Upper lobe of left lung (tissue), 4 donors: ENCODE results near the gene KRT32.

Source experiments
- EP300 ChIP-seq, 4 donors: sonication (generic); formaldehyde crosslinking; IDR thresholded peaks; one replicate each; pipeline ENCODE4 v1.5.1; 2017; ENCODE audit warnings: antibody characterized with exemption in 4 of 4, control low read depth in 2 of 4
- POLR2A ChIP-seq, 4 donors: fragments of 450-650 bp; IDR thresholded peaks; one replicate each; pipeline ENCODE4 v1.5.1; 2016 to 2017; ENCODE audit warnings: antibody characterized with exemption in 4 of 4, mild to moderate bottlenecking in 2 of 4
- POLR2AphosphoS5 ChIP-seq, 2 donors: sonication (generic); formaldehyde crosslinking; IDR thresholded peaks; one replicate each; pipeline ENCODE4 v1.5.1; 2017; ENCODE audit warnings: antibody characterized with exemption in 2 of 2
- TF ChIP-seq, protein P1 (sequence below), 6 experiments: fragments of 450-650 bp in 4 of 6; fragments of 200-600 bp in 2 of 6; sonication (generic) in 2 of 6; IDR thresholded peaks; one replicate each; pipeline ENCODE4 v1.5.1; 2016 to 2019; ENCODE audit warnings: antibody characterized with exemption in 6 of 6

DNA sequence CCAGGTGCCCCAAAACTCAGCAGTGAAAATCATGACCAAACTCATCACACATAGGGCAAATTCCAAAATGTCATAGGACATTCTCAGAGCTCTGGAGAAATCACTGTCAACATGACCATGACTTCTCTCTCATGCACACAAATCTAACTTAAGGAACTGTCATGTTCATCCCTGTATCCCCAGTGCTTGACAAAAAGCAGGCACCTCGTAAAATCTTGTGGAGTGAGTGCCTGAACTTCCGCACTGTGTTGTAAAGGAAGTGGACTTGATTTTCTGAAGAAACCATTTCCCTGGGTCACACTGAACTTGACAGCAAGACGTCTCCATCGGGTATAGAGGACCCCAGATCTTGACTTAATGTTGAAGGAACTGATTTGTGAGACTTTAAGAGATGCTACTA is 45.6 kb downstream of the KRT32 start:
- TF ChIP-seq POLR2A (IDR thresholded peaks at IDR 0.05) (no peak), EP300 (IDR thresholded peaks at IDR 0.05) (no peak), POLR2AphosphoS5 (IDR thresholded peaks at IDR 0.05) (no peak)
- TF ChIP-seq, protein P1, sequence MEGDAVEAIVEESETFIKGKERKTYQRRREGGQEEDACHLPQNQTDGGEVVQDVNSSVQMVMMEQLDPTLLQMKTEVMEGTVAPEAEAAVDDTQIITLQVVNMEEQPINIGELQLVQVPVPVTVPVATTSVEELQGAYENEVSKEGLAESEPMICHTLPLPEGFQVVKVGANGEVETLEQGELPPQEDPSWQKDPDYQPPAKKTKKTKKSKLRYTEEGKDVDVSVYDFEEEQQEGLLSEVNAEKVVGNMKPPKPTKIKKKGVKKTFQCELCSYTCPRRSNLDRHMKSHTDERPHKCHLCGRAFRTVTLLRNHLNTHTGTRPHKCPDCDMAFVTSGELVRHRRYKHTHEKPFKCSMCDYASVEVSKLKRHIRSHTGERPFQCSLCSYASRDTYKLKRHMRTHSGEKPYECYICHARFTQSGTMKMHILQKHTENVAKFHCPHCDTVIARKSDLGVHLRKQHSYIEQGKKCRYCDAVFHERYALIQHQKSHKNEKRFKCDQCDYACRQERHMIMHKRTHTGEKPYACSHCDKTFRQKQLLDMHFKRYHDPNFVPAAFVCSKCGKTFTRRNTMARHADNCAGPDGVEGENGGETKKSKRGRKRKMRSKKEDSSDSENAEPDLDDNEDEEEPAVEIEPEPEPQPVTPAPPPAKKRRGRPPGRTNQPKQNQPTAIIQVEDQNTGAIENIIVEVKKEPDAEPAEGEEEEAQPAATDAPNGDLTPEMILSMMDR (IDR thresholded peaks at IDR 0.05), result no peak
